DND-41 (cell line): ENCODE results near the gene HMG20B.

Source experiments
- CTCF ChIP-seq: IDR thresholded peaks from 2 replicates; pipeline ENCODE4 v1.5.1; 2012; ENCODE audit warnings: borderline replicate concordance, low read length, moderate library complexity, mild to moderate bottlenecking; ENCODE audit not compliant: poor library complexity, severe bottlenecking; ENCODE audit errors: extremely low read depth
- EZH2 ChIP-seq: IDR thresholded peaks from 3 replicates; pipeline ENCODE4 v1.6.1; 2012; ENCODE audit warnings: borderline replicate concordance, low read depth, mild to moderate bottlenecking, moderate library complexity, low read length, inconsistent platforms; ENCODE audit not compliant: severe bottlenecking

- no peak for TF ChIP-seq CTCF
- TF ChIP-seq EZH2: no peak
Measured at GRCh38 chr19:3610745-3611717, 38.3 kb downstream of the HMG20B start.
